ENCODE measurements around the gene EEF1A1. TPM values are rescaled to one million over a fixed set of nuclear protein-coding genes. Genes with fewer than 3 reads are reported as not detected.
"Not testable (repeated sequence)": the region's sequence is repeated elsewhere in the genome, so short reads cannot be mapped to it uniquely, and the experiment has no call there.

The EEF1A1 gene
- polyA plus RNA-seq, 10 donors = 19,920 to 28,084 (median 23,432) TPM

- DNase-seq = no peak
Measured at GRCh38 chr6:73509851-73510250, 11.0 kb downstream of the EEF1A1 start.

GRCh38 chr6:73508776-73509175 is 12.1 kb downstream of the EEF1A1 start:
- no peak for DNase-seq

GRCh38 chr6:73506246-73506645 is 14.6 kb downstream of the EEF1A1 start:
- no peak for DNase-seq

- DNase-seq = not testable (repeated sequence)
Measured at GRCh38 chr6:73505705-73506104, 15.1 kb downstream of the EEF1A1 start.

GRCh38 chr6:73505142-73505541 is 15.7 kb downstream of the EEF1A1 start:
- DNase-seq = no peak

GRCh38 chr6:73504160-73504559 is 16.7 kb downstream of the EEF1A1 start:
- no peak for DNase-seq

GRCh38 chr6:73503027-73503772 is 17.6 kb downstream of the EEF1A1 start:
- no peak for DNase-seq

GRCh38 chr6:73497915-73498314 is 22.9 kb downstream of the EEF1A1 start:
- DNase-seq = no peak

GRCh38 chr6:73491377-73491776 is 29.5 kb downstream of the EEF1A1 start:
- no peak for DNase-seq

GRCh38 chr6:73487473-73487872 is 33.4 kb downstream of the EEF1A1 start:
- DNase-seq = no peak

GRCh38 chr6:73484438-73484837 is 36.4 kb downstream of the EEF1A1 start:
- DNase-seq = no peak

- DNase-seq = no peak
Measured at GRCh38 chr6:73481969-73482368, 38.9 kb downstream of the EEF1A1 start.

- no peak for DNase-seq
Measured at GRCh38 chr6:73477407-73477806, 43.4 kb downstream of the EEF1A1 start.

- no peak for DNase-seq
Measured at GRCh38 chr6:73476723-73477122, 44.1 kb downstream of the EEF1A1 start.

- DNase-seq = no peak
Measured at GRCh38 chr6:73471686-73472290, 49.0 kb downstream of the EEF1A1 start.

Other genes starting within 250 kb of the EEF1A1 start
- not detected for gene DPPA5, start 166.8 kb downstream of the EEF1A1 start, polyA plus RNA-seq (ENCODE audit: insufficient read length in 10 of 10)
- gene KHDC3L, start 158.4 kb downstream of the EEF1A1 start, polyA plus RNA-seq (ENCODE audit: insufficient read length in 10 of 10) = under 1 TPM in 1 of 10 donors, not detected in 9; 0.15 TPM
- gene OOEP, start 151.1 kb downstream of the EEF1A1 start, polyA plus RNA-seq (ENCODE audit: insufficient read length in 10 of 10) = under 1 TPM in 2 of 10 donors, not detected in 8; 0.33 to 0.35 TPM
- under 1 TPM; 0.19 to 0.70 (median 0.48) TPM for gene DDX43, start 126.2 kb downstream of the EEF1A1 start, polyA plus RNA-seq (ENCODE audit: insufficient read length in 10 of 10)
- gene CGAS, start 68.7 kb downstream of the EEF1A1 start, polyA plus RNA-seq (ENCODE audit: insufficient read length in 10 of 10) = 1 to 10 TPM; 3.7 to 5.8 (median 4.6) TPM
- 10 to 100 TPM; 13.6 to 24.1 (median 19.1) TPM for gene MTO1, start 59.3 kb downstream of the EEF1A1 start, polyA plus RNA-seq (ENCODE audit: insufficient read length in 10 of 10)
- 10 to 100 TPM; 14.6 to 24.7 (median 18.4) TPM for gene SLC17A5, start 133.0 kb upstream of the EEF1A1 start, polyA plus RNA-seq (ENCODE audit: insufficient read length in 10 of 10)
- 10 to 100 TPM; 15.5 to 26.8 (median 18.0) TPM for gene CD109, start 175.2 kb upstream of the EEF1A1 start, polyA plus RNA-seq (ENCODE audit: insufficient read length in 10 of 10)